ENCODE measurements around the gene TAPBPL. TPM values are rescaled to one million over a fixed set of nuclear protein-coding genes. Genes with fewer than 3 reads are reported as not detected.
A peak's percentile ranks its signal among the peaks of the same experiment; 100 is the strongest.
"Not testable (repeated sequence)": the region's sequence is repeated elsewhere in the genome, so short reads cannot be mapped to it uniquely, and the experiment has no call there.

TAPBPL gene
- total RNA-seq, 1 donor from 2014 or later = 4.2 TPM

DNA sequence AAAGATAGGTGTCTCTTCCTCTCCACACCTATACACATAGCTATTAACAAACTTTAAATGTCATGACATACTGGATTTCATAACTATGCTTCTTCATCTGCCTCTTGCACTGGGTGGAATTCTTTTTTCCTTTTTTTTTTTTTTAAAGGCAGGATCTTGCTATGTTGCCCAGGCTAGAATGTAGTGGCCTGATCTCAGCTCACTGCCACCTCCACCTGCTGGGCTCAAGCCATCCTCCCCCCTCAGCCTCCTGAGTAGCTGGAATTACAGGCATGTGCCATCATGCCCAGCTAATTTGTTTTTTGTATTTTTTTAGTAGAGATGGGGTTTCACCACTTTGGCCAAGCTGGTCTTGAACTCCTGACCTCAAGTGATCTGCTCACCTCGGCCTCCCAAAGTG is 36.4 kb downstream of the TAPBPL start:
- Histone ChIP-seq H3K9me3 (ENCODE audit: control insufficient read depth in 3 of 3, low read length in 3 of 3) (no peaks in the 10 kb centered on the region), H3K9ac (ENCODE audit: low read depth in 1 of 3, low read length in 3 of 3) (no peak overlapping the region), H3K4me1 (ENCODE audit: control insufficient read depth in 3 of 3, insufficient read depth in 3 of 3, low read length in 3 of 3) (peaks cover 5 to 11% (median 8%) of the 10 kb centered on the region in 3 donors), H3K27me3 (ENCODE audit: control insufficient read depth in 3 of 3, insufficient read depth in 3 of 3, low read length in 3 of 3) (no peaks in the 10 kb centered on the region), H3K27ac (ENCODE audit: low read depth, low read length) (no peak overlapping the region), H3K36me3 (ENCODE audit: control insufficient read depth in 3 of 3, insufficient read depth in 3 of 3, low read length in 3 of 3) (peaks cover 0 to 12% (median 0%) of the 10 kb centered on the region in 3 donors), H3K4me3 (ENCODE audit: low read length in 3 of 3) (no peak overlapping the region)

- Histone ChIP-seq H3K9me3 (ENCODE audit: control insufficient read depth in 3 of 3, low read length in 3 of 3) (no peaks in the 10 kb centered on the region), H3K27ac (ENCODE audit: low read depth, low read length) (no peak overlapping the region), H3K9ac (ENCODE audit: low read depth in 1 of 3, low read length in 3 of 3) (no peak overlapping the region), H3K4me3 (ENCODE audit: low read length in 3 of 3) (no peak overlapping the region), H3K36me3 (ENCODE audit: control insufficient read depth in 3 of 3, insufficient read depth in 3 of 3, low read length in 3 of 3) (peaks cover 0 to 12% (median 0%) of the 10 kb centered on the region in 3 donors), H3K27me3 (ENCODE audit: control insufficient read depth in 3 of 3, insufficient read depth in 3 of 3, low read length in 3 of 3) (no peaks in the 10 kb centered on the region), H3K4me1 (ENCODE audit: control insufficient read depth in 3 of 3, insufficient read depth in 3 of 3, low read length in 3 of 3) (peaks cover 8 to 21% (median 10%) of the 10 kb centered on the region in 3 donors)
Observed at GRCh38 chr12:6489449-6489848, 37.6 kb downstream of the TAPBPL start.

DNA sequence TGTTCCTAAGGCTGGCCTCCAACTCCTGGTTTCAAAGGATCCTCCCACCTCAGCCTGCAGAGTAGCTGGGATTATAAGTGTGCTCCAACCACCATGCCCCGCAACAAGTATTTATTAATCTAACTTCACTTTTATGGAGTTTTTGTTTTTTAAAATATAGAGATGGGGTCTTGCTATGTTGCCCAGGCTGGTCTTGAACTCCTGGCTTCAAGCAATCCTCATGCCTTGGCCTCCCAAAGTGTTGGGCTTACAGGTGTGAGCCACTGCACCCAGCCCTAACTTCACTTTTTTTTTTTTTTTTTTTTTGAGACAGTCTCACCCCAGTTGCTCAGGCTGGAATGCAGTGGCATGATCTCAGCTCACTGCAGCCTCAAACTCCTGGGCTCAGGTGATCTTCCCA is 38.8 kb downstream of the TAPBPL start:
- not testable (repeated sequence) for H3K4me3 ChIP-seq (ENCODE audit: low read length in 3 of 3); H3K27ac ChIP-seq (ENCODE audit: low read depth, low read length); H3K27me3 ChIP-seq (ENCODE audit: control insufficient read depth in 3 of 3, insufficient read depth in 3 of 3, low read length in 3 of 3); H3K9me3 ChIP-seq (ENCODE audit: control insufficient read depth in 3 of 3, low read length in 3 of 3); H3K9ac ChIP-seq (ENCODE audit: low read depth in 1 of 3, low read length in 3 of 3)
- Histone ChIP-seq H3K4me1 (ENCODE audit: control insufficient read depth in 3 of 3, insufficient read depth in 3 of 3, low read length in 3 of 3) (peaks cover 17 to 33% (median 20%) of the 10 kb centered on the region in 3 donors), H3K36me3 (ENCODE audit: control insufficient read depth in 3 of 3, insufficient read depth in 3 of 3, low read length in 3 of 3) (peaks cover 0 to 15% (median 6%) of the 10 kb centered on the region in 3 donors)

GRCh38 chr12:6492838-6493496 is 41.1 kb downstream of the TAPBPL start, which contains the start of gene MRPL51:
MRPL51 (minus strand) TSS chr12:6493262; CDS start chr12:6493136, 126 bp downstream.
- H3K4me3 ChIP-seq (ENCODE audit: low read length in 3 of 3) = peak within 1 kb of the TSS; percentile 97 to 100 (median 100)
- peaks cover 17 to 34% (median 20%) of the 10 kb centered on the region in 3 donors for H3K4me1 ChIP-seq (ENCODE audit: control insufficient read depth in 3 of 3, insufficient read depth in 3 of 3, low read length in 3 of 3)
- H3K9ac ChIP-seq (ENCODE audit: low read depth in 1 of 3, low read length in 3 of 3) = peak within 1 kb of the TSS; percentile 98 to 99 (median 99)
- H3K9me3 ChIP-seq (ENCODE audit: control insufficient read depth in 3 of 3, low read length in 3 of 3) = no peaks in the 10 kb centered on the region
- H3K27me3 ChIP-seq (ENCODE audit: control insufficient read depth in 3 of 3, insufficient read depth in 3 of 3, low read length in 3 of 3) = no peaks in the 10 kb centered on the region
- peaks cover 9 to 26% (median 9%) of the 10 kb centered on the region in 3 donors for H3K36me3 ChIP-seq (ENCODE audit: control insufficient read depth in 3 of 3, insufficient read depth in 3 of 3, low read length in 3 of 3)
- peak within 1 kb of the TSS; percentile 99 for H3K27ac ChIP-seq (ENCODE audit: low read depth, low read length)

- H3K4me3 ChIP-seq (ENCODE audit: low read length in 3 of 3) = peak within 1 kb of the TSS; percentile 97 to 100 (median 100)
- H3K9me3 ChIP-seq (ENCODE audit: control insufficient read depth in 3 of 3, low read length in 3 of 3) = no peaks in the 10 kb centered on the region
- peaks cover 9 to 26% (median 9%) of the 10 kb centered on the region in 3 donors for H3K36me3 ChIP-seq (ENCODE audit: control insufficient read depth in 3 of 3, insufficient read depth in 3 of 3, low read length in 3 of 3)
- peak within 1 kb of the TSS; percentile 99 for H3K27ac ChIP-seq (ENCODE audit: low read depth, low read length)
- H3K27me3 ChIP-seq (ENCODE audit: control insufficient read depth in 3 of 3, insufficient read depth in 3 of 3, low read length in 3 of 3) = no peaks in the 10 kb centered on the region
- H3K4me1 ChIP-seq (ENCODE audit: control insufficient read depth in 3 of 3, insufficient read depth in 3 of 3, low read length in 3 of 3) = peaks cover 17 to 34% (median 20%) of the 10 kb centered on the region in 3 donors
- H3K9ac ChIP-seq (ENCODE audit: low read depth in 1 of 3, low read length in 3 of 3) = peak within 1 kb of the TSS; percentile 98 to 99 (median 99)
Observed at GRCh38 chr12:6493497-6494257, 41.8 kb downstream of the TAPBPL start, which contains the start of gene NCAPD2. NCAPD2 (plus strand) TSS chr12:6494102; CDS start chr12:6495099, 997 bp downstream.

DNA sequence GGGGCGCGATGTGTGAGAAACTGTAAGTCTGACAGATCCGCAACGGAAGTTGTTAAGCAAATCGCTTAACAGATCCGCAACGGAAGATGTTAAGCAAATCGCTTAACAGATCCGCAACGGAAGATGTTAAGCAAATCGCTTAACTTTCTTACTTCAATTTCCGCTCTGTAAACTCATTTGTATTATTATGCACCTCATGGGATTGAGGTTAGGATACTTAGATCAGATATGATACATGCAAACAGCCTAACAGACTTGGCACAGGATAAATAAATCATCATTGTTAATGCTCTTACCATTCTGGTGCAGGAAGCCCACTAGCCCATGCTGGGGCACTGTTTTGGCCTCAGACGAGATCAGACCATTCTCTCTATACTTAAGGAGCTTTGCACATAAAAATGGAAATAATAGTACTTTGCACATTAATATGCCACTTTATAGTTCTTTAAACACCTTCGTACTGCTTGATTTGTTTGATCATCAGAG is 42.5 kb downstream of the TAPBPL start:
- Histone ChIP-seq H3K27me3 (ENCODE audit: control insufficient read depth in 3 of 3, insufficient read depth in 3 of 3, low read length in 3 of 3) (no peaks in the 10 kb centered on the region), H3K36me3 (ENCODE audit: control insufficient read depth in 3 of 3, insufficient read depth in 3 of 3, low read length in 3 of 3) (peaks cover 9 to 28% (median 15%) of the 10 kb centered on the region in 3 donors), H3K9me3 (ENCODE audit: control insufficient read depth in 3 of 3, low read length in 3 of 3) (no peaks in the 10 kb centered on the region), H3K9ac (ENCODE audit: low read depth in 1 of 3, low read length in 3 of 3) (peak overlapping the region; percentile 72 to 99 (median 79)), H3K4me1 (ENCODE audit: control insufficient read depth in 3 of 3, insufficient read depth in 3 of 3, low read length in 3 of 3) (peaks cover 17 to 34% (median 20%) of the 10 kb centered on the region in 3 donors), H3K4me3 (ENCODE audit: low read length in 3 of 3) (peak overlapping the region; percentile 89 to 100 (median 97)), H3K27ac (ENCODE audit: low read depth, low read length) (no peak overlapping the region)

GRCh38 chr12:6494968-6495367 is 43.1 kb downstream of the TAPBPL start:
- H3K27ac ChIP-seq (ENCODE audit: low read depth, low read length) = no peak overlapping the region
- no peaks in the 10 kb centered on the region for H3K9me3 ChIP-seq (ENCODE audit: control insufficient read depth in 3 of 3, low read length in 3 of 3)
- peak overlapping the region in 2 of 3 donors; percentile 22 to 38 for H3K4me3 ChIP-seq (ENCODE audit: low read length in 3 of 3)
- no peaks in the 10 kb centered on the region for H3K27me3 ChIP-seq (ENCODE audit: control insufficient read depth in 3 of 3, insufficient read depth in 3 of 3, low read length in 3 of 3)
- peak overlapping the region; percentile 2 to 99 (median 37) for H3K9ac ChIP-seq (ENCODE audit: low read depth in 1 of 3, low read length in 3 of 3)
- H3K4me1 ChIP-seq (ENCODE audit: control insufficient read depth in 3 of 3, insufficient read depth in 3 of 3, low read length in 3 of 3) = peaks cover 17 to 34% (median 20%) of the 10 kb centered on the region in 3 donors
- peaks cover 9 to 28% (median 17%) of the 10 kb centered on the region in 3 donors for H3K36me3 ChIP-seq (ENCODE audit: control insufficient read depth in 3 of 3, insufficient read depth in 3 of 3, low read length in 3 of 3)

GRCh38 chr12:6497291-6497690 is 45.4 kb downstream of the TAPBPL start:
- H3K9ac ChIP-seq (ENCODE audit: low read depth in 1 of 3, low read length in 3 of 3) = not testable (repeated sequence)
- peaks cover 9 to 20% (median 17%) of the 10 kb centered on the region in 3 donors for H3K36me3 ChIP-seq (ENCODE audit: control insufficient read depth in 3 of 3, insufficient read depth in 3 of 3, low read length in 3 of 3)

DNA sequence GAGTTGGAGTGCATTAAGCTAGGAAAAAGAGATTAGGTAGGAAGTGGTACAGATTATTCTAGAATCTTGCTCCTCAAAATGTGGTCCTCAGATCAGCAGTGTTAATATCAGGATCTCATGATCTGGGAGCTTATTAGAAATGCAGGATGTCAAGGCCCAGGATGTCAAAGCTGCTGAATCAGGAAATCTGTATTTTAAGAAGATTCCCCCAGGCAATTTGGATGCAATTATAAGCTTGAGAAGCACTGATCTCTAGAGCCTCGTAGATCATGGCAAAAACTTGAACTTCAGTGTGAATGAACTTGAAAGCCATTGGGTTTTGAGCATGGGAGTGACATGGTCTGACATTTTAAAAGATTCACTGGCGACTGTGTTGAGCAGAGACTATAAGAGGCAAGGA is 48.6 kb downstream of the TAPBPL start:
- Histone ChIP-seq H3K4me3 (ENCODE audit: low read length in 3 of 3) (no peak overlapping the region), H3K9me3 (ENCODE audit: control insufficient read depth in 3 of 3, low read length in 3 of 3) (no peaks in the 10 kb centered on the region), H3K4me1 (ENCODE audit: control insufficient read depth in 3 of 3, insufficient read depth in 3 of 3, low read length in 3 of 3) (peaks cover 0 to 3% (median 2%) of the 10 kb centered on the region in 3 donors), H3K9ac (ENCODE audit: low read depth in 1 of 3, low read length in 3 of 3) (no peak overlapping the region), H3K27me3 (ENCODE audit: control insufficient read depth in 3 of 3, insufficient read depth in 3 of 3, low read length in 3 of 3) (no peaks in the 10 kb centered on the region), H3K27ac (ENCODE audit: low read depth, low read length) (no peak overlapping the region), H3K36me3 (ENCODE audit: control insufficient read depth in 3 of 3, insufficient read depth in 3 of 3, low read length in 3 of 3) (peaks cover 11 to 19% (median 16%) of the 10 kb centered on the region in 3 donors)

More at GRCh38 chr12:6497291-6497690, 45.4 kb downstream of the TAPBPL start:
- not testable (repeated sequence) for H3K9me3 ChIP-seq (ENCODE audit: control insufficient read depth in 3 of 3, low read length in 3 of 3); H3K27ac ChIP-seq (ENCODE audit: low read depth, low read length); H3K4me3 ChIP-seq (ENCODE audit: low read length in 3 of 3); H3K27me3 ChIP-seq (ENCODE audit: control insufficient read depth in 3 of 3, insufficient read depth in 3 of 3, low read length in 3 of 3)
- peaks cover 16 to 31% (median 17%) of the 10 kb centered on the region in 3 donors for H3K4me1 ChIP-seq (ENCODE audit: control insufficient read depth in 3 of 3, insufficient read depth in 3 of 3, low read length in 3 of 3)

All from skeletal muscle tissue (tissue), 4 donors.